Right forelimb (tissue), 1 donor: ENCODE measurements around the gene CYP1A1.

Experiments
- DNase-seq: peaks from one replicate; pipeline ENCODE4 v3.0.0-alpha.2; 2018

Gene CYP1A1

GRCh38 chr15:74682954-74683353 is 42.4 kb downstream of the CYP1A1 start:
- no peak for DNase-seq

GRCh38 chr15:74680456-74680855 is 44.9 kb downstream of the CYP1A1 start:
- DNase-seq, result no peak

GRCh38 chr15:74676801-74677200 is 48.5 kb downstream of the CYP1A1 start:
- DNase-seq, result no peak

- DNase-seq, result no peak
Observed at GRCh38 chr15:74674161-74674560, 51.2 kb downstream of the CYP1A1 start.

- no peak for DNase-seq
Observed at GRCh38 chr15:74669627-74670026, 55.7 kb downstream of the CYP1A1 start.
